Natural killer cell (primary cell): ENCODE measurements around the gene GALNT9. TPM values are rescaled to one million over a fixed set of nuclear protein-coding genes. Genes with fewer than 3 reads are reported as not detected.
A peak's percentile ranks its signal among the peaks of the same experiment; 100 is the strongest.

ENCODE experiments used
- ATAC-seq, 3 donors: fragments of 150-1000 bp in 2 of 3; fragments of 200-7000 bp in 1 of 3; cut with Tn5 transposase; 1 replicate in 1 of 3; 2 replicates in 2 of 3; pipeline ENCODE4 v1.10.0; 2021; ENCODE audit warnings: mild to moderate bottlenecking in 2 of 3, moderate library complexity in 2 of 3
- DNase-seq, 2 donors: peaks; one replicate each; pipeline versions ENCODE4 v3.0.0 to v3.0.0-alpha.2; 2013 to 2021; ENCODE audit warnings: mixed read lengths in 1 of 2
- H3K27ac ChIP-seq: one replicate; pipeline ENCODE4 v1.5.1; 2013; ENCODE audit warnings: mild to moderate bottlenecking, low read length
- H3K27me3 ChIP-seq: one replicate; pipeline ENCODE4 v1.6.1; 2013; ENCODE audit warnings: low read length; ENCODE audit not compliant: control insufficient read depth, insufficient read depth
- H3K36me3 ChIP-seq: one replicate; pipeline ENCODE4 v1.6.1; 2013; ENCODE audit warnings: low read length; ENCODE audit not compliant: control insufficient read depth, insufficient read depth
- H3K4me1 ChIP-seq: one replicate; pipeline ENCODE4 v1.6.1; 2013; ENCODE audit warnings: low read length; ENCODE audit not compliant: control insufficient read depth, insufficient read depth
- H3K4me3 ChIP-seq: one replicate; pipeline ENCODE4 v1.5.1; 2013; ENCODE audit warnings: low read length
- H3K9me3 ChIP-seq: one replicate; pipeline ENCODE4 v1.6.1; 2013; ENCODE audit warnings: low read length; ENCODE audit not compliant: control insufficient read depth, insufficient read depth
- H3K27ac Mint-ChIP-seq, 2 donors: one replicate each; pipeline ENCODE4 v1.8.0; 2022; ENCODE audit warnings: mild to moderate bottlenecking in 2 of 2, mixed read lengths in 2 of 2, moderate library complexity in 1 of 2
- H3K27me3 Mint-ChIP-seq, 2 donors: one replicate each; pipeline ENCODE4 v1.8.0; 2022; ENCODE audit warnings: low read depth in 2 of 2, mixed read lengths in 2 of 2
- H3K36me3 Mint-ChIP-seq: one replicate; pipeline ENCODE4 v1.8.0; 2022; ENCODE audit warnings: mixed read lengths
- H3K4me1 Mint-ChIP-seq, 2 donors: one replicate each; pipeline ENCODE4 v1.8.0; 2022; ENCODE audit warnings: mixed read lengths in 2 of 2
- H3K4me3 Mint-ChIP-seq: one replicate; pipeline ENCODE4 v1.8.0; 2022; ENCODE audit warnings: mild to moderate bottlenecking, moderate library complexity, mixed read lengths
- H3K9me3 Mint-ChIP-seq, 2 donors: one replicate each; pipeline ENCODE4 v1.8.0; 2022; ENCODE audit warnings: mixed read lengths in 2 of 2
- WGBS: methylation state at CpG from one replicate; pipeline ENCODE4 v1.1.7; 2013; ENCODE audit warnings: missing lambda C conversion rate; ENCODE audit not compliant: insufficient coverage; 5-methylcytosine and 5-hydroxymethylcytosine counted together
- intact Hi-C: fragments of 100-400 bp; cut with micrococcal nuclease; formaldehyde crosslinking; loops from one replicate; pipeline ENCODE4 v1.14.2; 2022
- total RNA-seq, 4 donors: library from RNA; stranded (reverse); fragments of 120-200 nt in 1 of 4; gene quantifications; one replicate each; pipeline versions ENCODE4 v1.2.3 to v1.2.4, GENCODE V29; 2013 to 2022
- TF ChIP-seq, protein P1 (sequence below): fragments of 200-600 bp; IDR thresholded peaks from one replicate; pipeline ENCODE4 v1.8.0; 2022; ENCODE audit warnings: antibody characterized with exemption

The GALNT9 gene
- total RNA-seq, 3 donors from 2014 or later (not counting 1 experiment from before 2014, with no cell fraction given), result not detected

DNA sequence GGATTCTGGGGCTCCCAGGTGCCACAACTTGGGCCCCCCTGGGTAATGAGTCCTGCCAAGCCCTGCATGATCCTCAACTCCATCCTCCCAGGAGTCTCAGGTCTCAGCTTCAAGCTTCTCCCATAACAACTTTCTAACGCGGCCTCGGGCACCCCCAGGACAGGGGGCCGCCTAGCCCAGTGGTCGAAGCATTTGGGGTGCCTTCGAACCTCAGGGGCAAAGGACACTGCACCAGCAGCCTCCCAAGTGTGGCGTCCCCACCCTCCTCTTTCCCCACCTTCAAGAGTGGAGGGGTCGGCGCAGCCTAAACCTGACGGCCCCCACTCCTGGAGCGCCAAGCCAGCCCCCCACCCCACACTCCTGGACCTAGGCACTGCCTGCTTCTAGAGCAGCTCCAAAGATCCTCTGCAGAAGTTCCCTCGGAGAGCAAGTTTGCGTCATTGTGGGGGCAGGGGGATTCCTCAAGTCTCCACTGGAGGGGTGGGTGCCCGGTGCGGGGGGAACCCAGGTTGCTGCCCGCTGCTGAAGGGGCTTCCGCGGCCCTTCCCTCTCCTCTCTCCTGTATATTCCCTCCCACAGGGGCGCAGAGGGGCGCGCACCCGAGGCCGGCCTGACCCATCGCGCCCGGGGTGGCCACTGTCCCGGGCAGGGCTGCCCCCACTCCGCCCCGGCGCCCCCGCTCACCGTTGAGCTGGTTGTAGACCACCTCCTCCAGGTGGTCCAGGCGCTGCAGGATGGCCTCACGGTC is 933 bp downstream of the GALNT9 start:
- 58% methylated on average over 33 of the region's 34 CpGs for WGBS
- no peak overlapping the region for H3K27ac Mint-ChIP-seq
- no peak for DNase-seq
- no peak overlapping the region for H3K4me3 ChIP-seq
- no peaks in the 10 kb centered on the region for H3K36me3 ChIP-seq
- TF ChIP-seq, protein P1, sequence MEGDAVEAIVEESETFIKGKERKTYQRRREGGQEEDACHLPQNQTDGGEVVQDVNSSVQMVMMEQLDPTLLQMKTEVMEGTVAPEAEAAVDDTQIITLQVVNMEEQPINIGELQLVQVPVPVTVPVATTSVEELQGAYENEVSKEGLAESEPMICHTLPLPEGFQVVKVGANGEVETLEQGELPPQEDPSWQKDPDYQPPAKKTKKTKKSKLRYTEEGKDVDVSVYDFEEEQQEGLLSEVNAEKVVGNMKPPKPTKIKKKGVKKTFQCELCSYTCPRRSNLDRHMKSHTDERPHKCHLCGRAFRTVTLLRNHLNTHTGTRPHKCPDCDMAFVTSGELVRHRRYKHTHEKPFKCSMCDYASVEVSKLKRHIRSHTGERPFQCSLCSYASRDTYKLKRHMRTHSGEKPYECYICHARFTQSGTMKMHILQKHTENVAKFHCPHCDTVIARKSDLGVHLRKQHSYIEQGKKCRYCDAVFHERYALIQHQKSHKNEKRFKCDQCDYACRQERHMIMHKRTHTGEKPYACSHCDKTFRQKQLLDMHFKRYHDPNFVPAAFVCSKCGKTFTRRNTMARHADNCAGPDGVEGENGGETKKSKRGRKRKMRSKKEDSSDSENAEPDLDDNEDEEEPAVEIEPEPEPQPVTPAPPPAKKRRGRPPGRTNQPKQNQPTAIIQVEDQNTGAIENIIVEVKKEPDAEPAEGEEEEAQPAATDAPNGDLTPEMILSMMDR, result no peak
- H3K27me3 Mint-ChIP-seq, result peaks cover 13 to 23% of the 10 kb centered on the region in 2 donors
- H3K36me3 Mint-ChIP-seq, result no peaks in the 10 kb centered on the region
- no peaks in the 10 kb centered on the region for H3K9me3 ChIP-seq
- peaks cover 6% of the 10 kb centered on the region for H3K27me3 ChIP-seq
- H3K4me1 Mint-ChIP-seq, result no peaks in the 10 kb centered on the region
- no peak overlapping the region for H3K4me3 Mint-ChIP-seq
- intact Hi-C loops, result no loop called here
- H3K9me3 Mint-ChIP-seq, result peaks cover 0 to 2% of the 10 kb centered on the region in 2 donors
- no peak overlapping the region for H3K27ac ChIP-seq
- ATAC-seq, result no peak
- H3K4me1 ChIP-seq, result peaks cover 7% of the 10 kb centered on the region

- Mint-ChIP-seq H3K4me1 (no peaks in the 10 kb centered on the region), H3K27ac (no peak overlapping the region), H3K27me3 (peaks cover 13 to 23% of the 10 kb centered on the region in 2 donors), H3K9me3 (peaks cover 0 to 2% of the 10 kb centered on the region in 2 donors), H3K4me3 (no peak overlapping the region), H3K36me3 (no peaks in the 10 kb centered on the region)
- intact Hi-C loops, result no loop called here
- Histone ChIP-seq H3K27me3 (peaks cover 6% of the 10 kb centered on the region), H3K4me3 (no peak overlapping the region), H3K9me3 (no peaks in the 10 kb centered on the region), H3K4me1 (peaks cover 7% of the 10 kb centered on the region), H3K36me3 (no peaks in the 10 kb centered on the region), H3K27ac (no peak overlapping the region)
- DNase-seq (peak in 1 of 2 donors; percentile 23), ATAC-seq (no peak)
- WGBS, result 21% methylated on average over 31 of the region's 32 CpGs
- TF ChIP-seq, protein P1, result no peak
These were observed 1.8 kb downstream of the GALNT9 start for GRCh38 chr12:132327336-132328171.

DNA sequence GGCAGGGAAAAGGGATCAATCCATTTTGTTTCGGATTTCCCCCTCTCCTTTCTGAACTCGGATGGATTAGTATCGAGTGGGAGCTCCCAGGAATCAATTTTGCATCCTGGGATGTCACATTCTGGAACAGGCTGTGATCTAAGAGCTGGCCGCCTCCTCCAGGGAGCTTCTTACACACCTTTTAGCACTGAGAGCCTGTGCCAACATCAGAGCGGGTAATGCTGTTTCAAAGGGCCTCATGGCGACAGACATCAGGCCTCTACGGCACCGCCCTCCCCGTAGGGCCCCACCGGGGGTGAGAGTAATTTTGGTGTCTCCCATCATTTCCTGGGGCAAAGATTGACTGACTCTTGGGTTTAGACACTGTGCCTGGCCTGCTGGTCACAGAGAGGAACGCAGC is 2.7 kb downstream of the GALNT9 start:
- WGBS, result 76% methylated on average over 11 of the region's 11 CpGs
- no peaks in the 10 kb centered on the region for H3K9me3 ChIP-seq
- H3K9me3 Mint-ChIP-seq, result peaks cover 0 to 2% of the 10 kb centered on the region in 2 donors
- TF ChIP-seq, protein P1, result no peak
- no peaks in the 10 kb centered on the region for H3K4me1 Mint-ChIP-seq
- H3K27ac ChIP-seq, result no peak overlapping the region
- no peaks in the 10 kb centered on the region for H3K36me3 Mint-ChIP-seq
- H3K4me3 ChIP-seq, result no peak overlapping the region
- no peak overlapping the region for H3K27ac Mint-ChIP-seq
- ATAC-seq (no peak), DNase-seq (no peak)
- H3K4me1 ChIP-seq, result peaks cover 7% of the 10 kb centered on the region
- H3K4me3 Mint-ChIP-seq, result no peak overlapping the region
- no peaks in the 10 kb centered on the region for H3K36me3 ChIP-seq
- intact Hi-C loops, result no loop called here
- peaks cover 13 to 20% of the 10 kb centered on the region in 2 donors for H3K27me3 Mint-ChIP-seq
- H3K27me3 ChIP-seq, result peaks cover 6% of the 10 kb centered on the region
